ENCODE measurements around the gene ECHDC3. TPM values are rescaled to one million over a fixed set of nuclear protein-coding genes. Genes with fewer than 3 reads are reported as not detected.

ECHDC3 gene
- total RNA-seq, 2 experiments from 2014 or later: not detected

- Histone ChIP-seq H3K36me3 (ENCODE audit: insufficient read depth, low read length) (no peaks in the 10 kb centered on the region), H3K4me1 (ENCODE audit: insufficient read depth, low read length, poor library complexity, severe bottlenecking) (no peaks in the 10 kb centered on the region), H4K20me1 (ENCODE audit: insufficient read depth, low read length) (no peaks in the 10 kb centered on the region), H3K27ac (ENCODE audit: low read depth, low read length, poor library complexity, severe bottlenecking) (no peak overlapping the region), H3K4me2 (ENCODE audit: low read length) (no peak overlapping the region), H3K9me2 (ENCODE audit: insufficient read depth, low read length) (no peaks in the 10 kb centered on the region), H3K79me2 (ENCODE audit: insufficient read depth, low read depth, low read length) (no peaks in the 10 kb centered on the region), H2AFZ (ENCODE audit: low read length) (no peak overlapping the region), H3K9me3 (ENCODE audit: low read length) (no peaks in the 10 kb centered on the region), H3K4me3 (ENCODE audit: low read depth, low read length, poor library complexity, severe bottlenecking) (no peak overlapping the region)
- DNase-seq (ENCODE audit: low spot score): no peak
- BruUV-seq (replicated peaks): no TSS peak
- intact Hi-C loops (cut with micrococcal nuclease; ENCODE audit: unreplicated experiment): no loop called here
- ChIA-PET CTCF (ENCODE audit: unreplicated experiment) (no interaction called here), POLR2A (interaction anchor here (0.7 to 0.9 kb wide), 3 partner anchors 9 to 79 kb away, joined by 3 read pairs; no protein-coding TSS in a partner anchor)
- TF ChIP-seq, protein P1, sequence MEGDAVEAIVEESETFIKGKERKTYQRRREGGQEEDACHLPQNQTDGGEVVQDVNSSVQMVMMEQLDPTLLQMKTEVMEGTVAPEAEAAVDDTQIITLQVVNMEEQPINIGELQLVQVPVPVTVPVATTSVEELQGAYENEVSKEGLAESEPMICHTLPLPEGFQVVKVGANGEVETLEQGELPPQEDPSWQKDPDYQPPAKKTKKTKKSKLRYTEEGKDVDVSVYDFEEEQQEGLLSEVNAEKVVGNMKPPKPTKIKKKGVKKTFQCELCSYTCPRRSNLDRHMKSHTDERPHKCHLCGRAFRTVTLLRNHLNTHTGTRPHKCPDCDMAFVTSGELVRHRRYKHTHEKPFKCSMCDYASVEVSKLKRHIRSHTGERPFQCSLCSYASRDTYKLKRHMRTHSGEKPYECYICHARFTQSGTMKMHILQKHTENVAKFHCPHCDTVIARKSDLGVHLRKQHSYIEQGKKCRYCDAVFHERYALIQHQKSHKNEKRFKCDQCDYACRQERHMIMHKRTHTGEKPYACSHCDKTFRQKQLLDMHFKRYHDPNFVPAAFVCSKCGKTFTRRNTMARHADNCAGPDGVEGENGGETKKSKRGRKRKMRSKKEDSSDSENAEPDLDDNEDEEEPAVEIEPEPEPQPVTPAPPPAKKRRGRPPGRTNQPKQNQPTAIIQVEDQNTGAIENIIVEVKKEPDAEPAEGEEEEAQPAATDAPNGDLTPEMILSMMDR (conservative IDR thresholded peaks at IDR 0.05; ENCODE audit: low read length): no peak
- TF ChIP-seq EZH2phosphoT487 (IDR thresholded peaks at IDR 0.05; ENCODE audit: borderline replicate concordance, low read depth, low read length): no peak
Observed at GRCh38 chr10:11775412-11775811, 33.2 kb downstream of the ECHDC3 start.

GRCh38 chr10:11776080-11776479 is 33.9 kb downstream of the ECHDC3 start:
- TF ChIP-seq, protein P1 (conservative IDR thresholded peaks at IDR 0.05; ENCODE audit: low read length): no peak
- no peak for TF ChIP-seq EZH2phosphoT487 (IDR thresholded peaks at IDR 0.05; ENCODE audit: borderline replicate concordance, low read depth, low read length)
- CTCF ChIA-PET (ENCODE audit: unreplicated experiment): no interaction called here

DNA sequence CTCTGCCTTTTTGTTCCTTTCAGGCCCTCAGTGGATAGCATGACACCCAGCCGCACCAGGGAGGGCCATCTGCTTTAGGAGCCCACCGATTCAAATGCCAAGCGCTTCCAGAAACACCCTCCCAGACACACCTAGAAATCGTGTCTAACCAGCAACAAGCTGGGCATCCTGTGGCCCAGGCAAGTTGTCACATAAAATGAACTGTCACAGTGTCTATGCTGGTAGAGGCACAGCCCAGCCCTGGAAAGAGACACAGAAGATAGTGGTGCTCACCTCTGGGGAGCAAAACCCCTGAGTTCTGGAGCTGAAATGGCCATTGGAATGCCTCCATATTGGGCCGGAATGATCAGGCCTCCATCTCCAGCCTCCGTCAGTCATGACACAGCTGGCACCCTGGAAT is 38.9 kb downstream of the ECHDC3 start:
- no peak for TF ChIP-seq EZH2phosphoT487 (IDR thresholded peaks at IDR 0.05; ENCODE audit: borderline replicate concordance, low read depth, low read length)
- TF ChIP-seq, protein P1 (conservative IDR thresholded peaks at IDR 0.05; ENCODE audit: low read length): no peak
- Histone ChIP-seq H3K36me3 (ENCODE audit: insufficient read depth, low read length) (no peaks in the 10 kb centered on the region), H3K9me2 (ENCODE audit: insufficient read depth, low read length) (no peaks in the 10 kb centered on the region), H3K4me2 (ENCODE audit: low read length) (no peak overlapping the region), H4K20me1 (ENCODE audit: insufficient read depth, low read length) (no peaks in the 10 kb centered on the region), H3K9me3 (ENCODE audit: low read length) (no peaks in the 10 kb centered on the region), H3K79me2 (ENCODE audit: insufficient read depth, low read depth, low read length) (no peaks in the 10 kb centered on the region), H3K4me1 (ENCODE audit: insufficient read depth, low read length, poor library complexity, severe bottlenecking) (no peaks in the 10 kb centered on the region), H2AFZ (ENCODE audit: low read length) (no peak overlapping the region), H3K4me3 (ENCODE audit: low read depth, low read length, poor library complexity, severe bottlenecking) (no peak overlapping the region), H3K27ac (ENCODE audit: low read depth, low read length, poor library complexity, severe bottlenecking) (no peak overlapping the region)
- no peak for DNase-seq (ENCODE audit: low spot score)
- intact Hi-C loops (cut with micrococcal nuclease; ENCODE audit: unreplicated experiment): no loop called here
- no TSS peak for BruUV-seq (replicated peaks)
- ChIA-PET CTCF (ENCODE audit: unreplicated experiment) (no interaction called here), POLR2A (no interaction called here)

More at GRCh38 chr10:11776080-11776479, 33.9 kb downstream of the ECHDC3 start:
- no peak for DNase-seq (ENCODE audit: low spot score)
- no peak overlapping the region for H3K27ac ChIP-seq (ENCODE audit: low read depth, low read length, poor library complexity, severe bottlenecking)
- no peak overlapping the region for H3K4me2 ChIP-seq (ENCODE audit: low read length)
- H3K9me2 ChIP-seq (ENCODE audit: insufficient read depth, low read length): no peaks in the 10 kb centered on the region
- no peaks in the 10 kb centered on the region for H3K79me2 ChIP-seq (ENCODE audit: insufficient read depth, low read depth, low read length)
- H4K20me1 ChIP-seq (ENCODE audit: insufficient read depth, low read length): no peaks in the 10 kb centered on the region
- BruUV-seq (replicated peaks): no TSS peak
- POLR2A ChIA-PET: no interaction called here
- H2AFZ ChIP-seq (ENCODE audit: low read length): no peak overlapping the region
- no peak overlapping the region for H3K4me3 ChIP-seq (ENCODE audit: low read depth, low read length, poor library complexity, severe bottlenecking)
- no peaks in the 10 kb centered on the region for H3K4me1 ChIP-seq (ENCODE audit: insufficient read depth, low read length, poor library complexity, severe bottlenecking)
- H3K36me3 ChIP-seq (ENCODE audit: insufficient read depth, low read length): no peaks in the 10 kb centered on the region
- H3K9me3 ChIP-seq (ENCODE audit: low read length): no peaks in the 10 kb centered on the region
- intact Hi-C loops (cut with micrococcal nuclease; ENCODE audit: unreplicated experiment): no loop called here
